ENCODE measurements around the gene GJC1. TPM values are rescaled to one million over a fixed set of nuclear protein-coding genes. Genes with fewer than 3 reads are reported as not detected.

The GJC1 gene
- total and polyA plus RNA-seq, 2 experiments from 2014 or later, result 14.8 to 37.3 TPM

DNA sequence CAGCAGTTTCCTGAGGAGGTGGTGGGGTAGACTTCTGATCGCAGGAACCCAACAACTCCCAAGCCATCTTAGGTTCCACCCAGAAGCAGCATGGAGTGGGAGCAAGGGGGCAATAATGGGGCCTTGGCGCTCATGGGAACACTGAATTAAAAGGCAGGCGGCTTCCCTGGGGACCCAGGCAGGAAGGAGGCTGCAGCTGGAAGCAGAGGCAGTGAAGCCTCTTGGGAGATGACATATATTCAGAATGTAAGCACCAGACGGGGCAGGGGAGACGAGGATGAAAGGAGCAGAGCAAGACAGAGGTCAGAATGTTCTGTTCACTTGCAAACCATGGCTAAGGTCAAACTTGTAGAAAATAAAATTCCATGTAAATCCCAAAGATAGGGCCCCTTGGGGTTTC lies 20.5 kb upstream of the GJC1 start:
- Histone ChIP-seq H3K27ac (no peak overlapping the region), H3K36me3 (peaks cover 32% of the 10 kb centered on the region), H3K4me1 (ENCODE audit: low read depth) (no peaks in the 10 kb centered on the region), H3K9me3 (ENCODE audit: low read depth) (no peaks in the 10 kb centered on the region), H3K27me3 (no peaks in the 10 kb centered on the region), H3K4me3 (no peak overlapping the region)
- TF ChIP-seq, protein P1, sequence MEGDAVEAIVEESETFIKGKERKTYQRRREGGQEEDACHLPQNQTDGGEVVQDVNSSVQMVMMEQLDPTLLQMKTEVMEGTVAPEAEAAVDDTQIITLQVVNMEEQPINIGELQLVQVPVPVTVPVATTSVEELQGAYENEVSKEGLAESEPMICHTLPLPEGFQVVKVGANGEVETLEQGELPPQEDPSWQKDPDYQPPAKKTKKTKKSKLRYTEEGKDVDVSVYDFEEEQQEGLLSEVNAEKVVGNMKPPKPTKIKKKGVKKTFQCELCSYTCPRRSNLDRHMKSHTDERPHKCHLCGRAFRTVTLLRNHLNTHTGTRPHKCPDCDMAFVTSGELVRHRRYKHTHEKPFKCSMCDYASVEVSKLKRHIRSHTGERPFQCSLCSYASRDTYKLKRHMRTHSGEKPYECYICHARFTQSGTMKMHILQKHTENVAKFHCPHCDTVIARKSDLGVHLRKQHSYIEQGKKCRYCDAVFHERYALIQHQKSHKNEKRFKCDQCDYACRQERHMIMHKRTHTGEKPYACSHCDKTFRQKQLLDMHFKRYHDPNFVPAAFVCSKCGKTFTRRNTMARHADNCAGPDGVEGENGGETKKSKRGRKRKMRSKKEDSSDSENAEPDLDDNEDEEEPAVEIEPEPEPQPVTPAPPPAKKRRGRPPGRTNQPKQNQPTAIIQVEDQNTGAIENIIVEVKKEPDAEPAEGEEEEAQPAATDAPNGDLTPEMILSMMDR (IDR thresholded peaks at IDR 0.05; ENCODE audit: low read depth, low read length), result no peak
- no peak for DNase-seq (ENCODE audit: low read depth in 1 of 2, low spot score in 1 of 2)

- Histone ChIP-seq H3K36me3 (peaks cover 30% of the 10 kb centered on the region), H3K27ac (peak overlapping the region; percentile 51), H3K4me1 (ENCODE audit: low read depth) (no peaks in the 10 kb centered on the region), H3K4me3 (no peak overlapping the region), H3K9me3 (ENCODE audit: low read depth) (no peaks in the 10 kb centered on the region), H3K27me3 (no peaks in the 10 kb centered on the region)
- TF ChIP-seq, protein P1 (IDR thresholded peaks at IDR 0.05; ENCODE audit: low read depth, low read length), result no peak
- DNase-seq (ENCODE audit: low read depth in 1 of 2, low spot score in 1 of 2), result no peak
Observed at GRCh38 chr17:44850025-44850424, 19.9 kb upstream of the GJC1 start.

DNA sequence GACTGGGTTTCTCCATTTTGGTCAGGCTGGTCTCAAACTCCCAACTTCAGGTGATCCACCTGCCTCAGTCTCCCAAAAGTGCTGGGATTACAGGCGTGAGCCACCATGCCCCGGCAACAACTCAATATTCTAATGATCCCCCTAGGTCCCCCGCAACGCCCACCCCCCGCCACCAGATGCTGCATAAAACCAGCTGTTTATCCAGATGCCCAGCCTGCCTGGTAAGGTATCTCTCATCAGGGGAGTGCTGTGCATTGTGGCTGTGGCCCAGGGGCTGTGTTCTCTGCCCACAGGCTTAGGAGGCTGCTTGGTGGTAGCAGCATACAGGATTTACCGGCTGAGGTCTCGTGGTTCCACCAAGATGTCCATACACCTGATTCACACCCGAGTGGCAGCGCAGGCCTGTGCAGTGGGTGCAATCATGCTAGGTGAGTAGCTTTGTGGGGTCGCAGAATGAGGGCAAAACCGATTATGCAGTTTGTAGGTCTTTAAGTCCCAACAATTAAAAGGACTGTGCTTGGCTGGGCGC lies 18.9 kb upstream of the GJC1 start:
- H3K36me3 ChIP-seq, result peaks cover 21% of the 10 kb centered on the region
- H3K27ac ChIP-seq, result peak overlapping the region; percentile 23
- TF ChIP-seq, protein P1 (IDR thresholded peaks at IDR 0.05; ENCODE audit: low read depth, low read length), result no peak
- no peak overlapping the region for H3K4me3 ChIP-seq
- peaks cover 7% of the 10 kb centered on the region for H3K4me1 ChIP-seq (ENCODE audit: low read depth)
- no peaks in the 10 kb centered on the region for H3K27me3 ChIP-seq
- no peaks in the 10 kb centered on the region for H3K9me3 ChIP-seq (ENCODE audit: low read depth)
- no peak for DNase-seq (ENCODE audit: low read depth in 1 of 2, low spot score in 1 of 2)

- DNase-seq (ENCODE audit: low read depth in 1 of 2, low spot score in 1 of 2), result no peak
- Histone ChIP-seq H3K9me3 (ENCODE audit: low read depth) (no peaks in the 10 kb centered on the region), H3K27ac (no peak overlapping the region), H3K4me1 (ENCODE audit: low read depth) (peaks cover 14% of the 10 kb centered on the region), H3K36me3 (peaks cover 14% of the 10 kb centered on the region), H3K27me3 (no peaks in the 10 kb centered on the region), H3K4me3 (no peak overlapping the region)
- TF ChIP-seq, protein P1 (IDR thresholded peaks at IDR 0.05; ENCODE audit: low read depth, low read length), result no peak
Observed at GRCh38 chr17:44848257-44848795, 18.2 kb upstream of the GJC1 start.

GRCh38 chr17:44847586-44847985 lies 17.5 kb upstream of the GJC1 start, which contains the start of gene HIGD1B:
Gene HIGD1B, plus strand, starts transcription at chr17:44847883. Its CDS starts 270 bp downstream, at chr17:44848153.
- H3K9me3 ChIP-seq (ENCODE audit: low read depth), result no peaks in the 10 kb centered on the region
- no peak for DNase-seq (ENCODE audit: low read depth in 1 of 2, low spot score in 1 of 2)
- H3K27ac ChIP-seq, result no peak within 1 kb of the TSS
- H3K4me3 ChIP-seq, result no peak within 1 kb of the TSS
- TF ChIP-seq, protein P1 (IDR thresholded peaks at IDR 0.05; ENCODE audit: low read depth, low read length), result no peak
- H3K27me3 ChIP-seq, result no peaks in the 10 kb centered on the region
- peaks cover 20% of the 10 kb centered on the region for H3K4me1 ChIP-seq (ENCODE audit: low read depth)
- H3K36me3 ChIP-seq, result peaks cover 13% of the 10 kb centered on the region
